NCI-H146 treated with DMSO at 0.1 percent for 48 hours (cell line): Measurements from ENCODE around the gene STAG3.
"Not testable (repeated sequence)": the region's sequence is repeated elsewhere in the genome, so short reads cannot be mapped to it uniquely, and the experiment has no call there.

Experiments
- DNase-seq: peaks from one replicate; lab custom pipeline; 2025; ENCODE audit not compliant: unreplicated experiment; lab: John Stamatoyannopoulos, UW

The STAG3 gene

GRCh38 chr7:100171840-100172239, 5.9 kb upstream of the STAG3 start:
- no peak for DNase-seq

- DNase-seq, result no peak
Measured at GRCh38 chr7:100173806-100174495, 3.8 kb upstream of the STAG3 start.

- no peak for DNase-seq
Measured at GRCh38 chr7:100174582-100174981, 3.1 kb upstream of the STAG3 start.

GRCh38 chr7:100175296-100175935, 2.3 kb upstream of the STAG3 start:
- DNase-seq, result no peak

- DNase-seq, result no peak
Measured at GRCh38 chr7:100176096-100177044, 1.3 kb upstream of the STAG3 start.

GRCh38 chr7:100180084-100180483, 2.4 kb downstream of the STAG3 start:
- not testable (repeated sequence) for DNase-seq

GRCh38 chr7:100182616-100183015, 4.9 kb downstream of the STAG3 start:
- not testable (repeated sequence) for DNase-seq

- not testable (repeated sequence) for DNase-seq
Measured at GRCh38 chr7:100183090-100183489, 5.4 kb downstream of the STAG3 start.

GRCh38 chr7:100185726-100186125, 8.0 kb downstream of the STAG3 start:
- DNase-seq, result no peak

- no peak for DNase-seq
Measured at GRCh38 chr7:100189061-100189460, 11.3 kb downstream of the STAG3 start.

GRCh38 chr7:100190048-100190711, 12.5 kb downstream of the STAG3 start:
- DNase-seq, result no peak

- DNase-seq, result no peak
Measured at GRCh38 chr7:100191775-100192174, 14.1 kb downstream of the STAG3 start.

- DNase-seq, result not testable (repeated sequence)
Measured at GRCh38 chr7:100192281-100192862, 14.7 kb downstream of the STAG3 start.

GRCh38 chr7:100192969-100193368, 15.3 kb downstream of the STAG3 start:
- DNase-seq, result no peak

GRCh38 chr7:100195222-100195621, 17.5 kb downstream of the STAG3 start:
- no peak for DNase-seq

- not testable (repeated sequence) for DNase-seq
Measured at GRCh38 chr7:100195901-100196322, 18.2 kb downstream of the STAG3 start.

- DNase-seq, result no peak
Measured at GRCh38 chr7:100198266-100198665, 20.5 kb downstream of the STAG3 start.

- DNase-seq, result no peak
Measured at GRCh38 chr7:100200693-100201092, 23.0 kb downstream of the STAG3 start.

- DNase-seq, result no peak
Measured at GRCh38 chr7:100204454-100204853, 26.7 kb downstream of the STAG3 start.

- DNase-seq, result no peak
Measured at GRCh38 chr7:100208911-100209408, 31.2 kb downstream of the STAG3 start.
